Keratinocyte (primary cell): ENCODE data around the gene ABLIM1. TPM values are rescaled to one million over a fixed set of nuclear protein-coding genes. Genes with fewer than 3 reads are reported as not detected.

ENCODE experiments used
- DNase-seq: peaks from one replicate; pipeline ENCODE4 v3.0.0-alpha.2; 2011; ENCODE audit warnings: low read depth, missing footprints, low spot score
- FAIRE-seq: peaks from 2 replicates; lab custom pipeline; 2011; peaks lifted over from hg19 to GRCh38; lab: Jason Lieb, UNC
- H2AFZ ChIP-seq: 2 replicates; pipeline ENCODE4 v1.6.0; 2012; ENCODE audit warnings: low read length, control low read depth, inconsistent platforms; ENCODE audit not compliant: control insufficient read depth
- H3K27ac ChIP-seq: 2 replicates; pipeline ENCODE4 v1.5.1; 2011; ENCODE audit warnings: low read length; ENCODE audit not compliant: control insufficient read depth, insufficient read depth
- H3K27me3 ChIP-seq: 3 replicates; pipeline ENCODE4 v1.6.0; 2011; ENCODE audit warnings: low read length; ENCODE audit not compliant: control insufficient read depth, insufficient read depth; ENCODE audit errors: extremely low read depth
- H3K36me3 ChIP-seq, 2 experiments: 2 replicates in 1 of 2; 3 replicates in 1 of 2; pipeline ENCODE4 v1.5.1; 2011; ENCODE audit warnings: low read length in 2 of 2, mild to moderate bottlenecking in 1 of 2; ENCODE audit not compliant: control insufficient read depth in 2 of 2, insufficient read depth in 2 of 2; ENCODE audit errors: extremely low read depth in 1 of 2
- H3K4me1 ChIP-seq: 3 replicates; pipeline ENCODE4 v1.5.1; 2011; ENCODE audit warnings: low read length; ENCODE audit not compliant: control insufficient read depth, insufficient read depth; ENCODE audit errors: extremely low read depth
- H3K4me2 ChIP-seq: 3 replicates; pipeline ENCODE4 v1.6.0; 2011; ENCODE audit warnings: low read depth, low read length; ENCODE audit not compliant: control insufficient read depth, insufficient read depth; ENCODE audit errors: extremely low read depth
- H3K4me3 ChIP-seq, 3 experiments: fragments of 200-600 bp in 1 of 3; sonication (generic) in 1 of 3; 2 replicates in 2 of 3; 3 replicates in 1 of 3; pipeline ENCODE4 v1.5.1; 2011 to 2016; ENCODE audit warnings: low read length in 3 of 3, mild to moderate bottlenecking in 3 of 3, control low read depth in 2 of 3, inconsistent platforms in 1 of 3, low read depth in 1 of 3, mixed read lengths in 1 of 3, mixed run types in 1 of 3, moderate library complexity in 1 of 3; ENCODE audit not compliant: control insufficient read depth in 2 of 3, insufficient read depth in 2 of 3; ENCODE audit errors: extremely low read depth in 1 of 3
- H3K79me2 ChIP-seq: 2 replicates; pipeline ENCODE4 v1.6.0; 2012; ENCODE audit warnings: low read length; ENCODE audit not compliant: control insufficient read depth, insufficient read depth
- H3K9ac ChIP-seq: 3 replicates; pipeline ENCODE4 v1.6.0; 2011; ENCODE audit warnings: low read length; ENCODE audit not compliant: control insufficient read depth, insufficient read depth; ENCODE audit errors: extremely low read depth
- H3K9me1 ChIP-seq: 3 replicates; pipeline ENCODE4 v1.6.0; 2011; ENCODE audit warnings: low read length; ENCODE audit not compliant: control insufficient read depth, insufficient read depth; ENCODE audit errors: extremely low read depth
- H3K9me3 ChIP-seq: 2 replicates; pipeline ENCODE4 v1.5.1; 2012; ENCODE audit warnings: low read depth, low read length; ENCODE audit not compliant: control insufficient read depth
- H4K20me1 ChIP-seq: 3 replicates; pipeline ENCODE4 v1.6.0; 2011; ENCODE audit warnings: low read length; ENCODE audit not compliant: control insufficient read depth, insufficient read depth; ENCODE audit errors: extremely low read depth
- EZH2 ChIP-seq: IDR thresholded peaks from one replicate; pipeline ENCODE4 v1.6.1; 2012; ENCODE audit warnings: inconsistent platforms, mild to moderate bottlenecking, low read length, moderate library complexity
- dilution Hi-C: fragments of 300-500 bp; cut with MboI; formaldehyde crosslinking; loops from one replicate; pipeline ENCODE4 v1.7.0; 2020; ENCODE audit warnings: low sequenced_read_pairs; ENCODE audit not compliant: extremely low pct_ligation_motif_present
- polyA plus RNA-seq, 5 experiments: library from polyadenylated mRNA; depleted of rRNA in 3 of 5; stranded (reverse) in 3 of 5; stranded (forward) in 1 of 5; unstranded in 1 of 5; fragments of >200 nt; gene quantifications; 1 replicate in 1 of 5; 2 replicates in 3 of 5; 3 replicates in 1 of 5; pipeline versions ENCODE4 v1.2.1 to v1.2.3, GENCODE V29; 2011 to 2012; ENCODE audit warnings: missing spikeins in 2 of 5, low read depth in 1 of 5, low replicate concordance in 1 of 5
- TF ChIP-seq, protein P1 (sequence below), 3 experiments: IDR thresholded peaks in 1 of 3; conservative IDR thresholded peaks in 1 of 3; optimal IDR thresholded peaks in 1 of 3; 2 replicates in 2 of 3; 3 replicates in 1 of 3; pipeline versions ENCODE3 to v1.5.1; 2011; ENCODE audit warnings: low read length in 3 of 3, mild to moderate bottlenecking in 3 of 3, moderate library complexity in 2 of 3, control low read depth in 1 of 3, inconsistent platforms in 1 of 3; ENCODE audit not compliant: insufficient read depth in 2 of 3; ENCODE audit errors: extremely low read depth in 1 of 3

ABLIM1 gene
- polyA plus RNA-seq, 1 donor (not counting 4 experiments of a cell fraction or from before 2014, with no cell fraction given), result 55.2 TPM

DNA sequence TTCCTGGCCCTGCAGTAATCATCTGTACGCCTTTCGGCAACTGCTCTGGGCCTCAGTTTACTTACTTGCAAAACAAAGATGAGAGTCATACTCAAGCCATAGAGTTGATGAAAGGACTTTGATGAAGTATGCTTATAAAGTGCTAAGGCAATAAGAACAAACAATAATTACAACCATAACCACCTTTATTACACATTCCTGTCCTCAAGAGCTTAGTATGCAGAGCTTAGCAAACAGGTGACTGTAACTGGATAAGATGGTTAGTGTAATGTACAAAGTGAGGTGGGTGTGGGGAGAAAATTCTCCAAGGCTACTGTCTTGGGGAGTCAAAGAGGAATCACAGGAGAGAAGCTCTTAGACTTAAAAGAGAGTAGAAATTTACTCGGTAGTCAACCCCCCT is 136.8 kb downstream of the ABLIM1 start:
- H2AFZ ChIP-seq, result no peak overlapping the region
- no peak overlapping the region for H3K9ac ChIP-seq
- H4K20me1 ChIP-seq, result no peaks in the 10 kb centered on the region
- H3K4me1 ChIP-seq, result peaks cover 33% of the 10 kb centered on the region
- FAIRE-seq, result no peak
- H3K36me3 ChIP-seq, result peaks cover 0 to 1% of the 10 kb centered on the region in 2 experiments
- H3K4me3 ChIP-seq, result no peak overlapping the region
- dilution Hi-C loops, result no loop called here
- H3K79me2 ChIP-seq, result peaks cover 33% of the 10 kb centered on the region
- no peak overlapping the region for H3K27ac ChIP-seq
- H3K9me3 ChIP-seq, result no peaks in the 10 kb centered on the region
- H3K4me2 ChIP-seq, result no peak overlapping the region
- no peaks in the 10 kb centered on the region for H3K27me3 ChIP-seq
- H3K9me1 ChIP-seq, result no peaks in the 10 kb centered on the region
- no peak for TF ChIP-seq EZH2
- TF ChIP-seq, protein P1, sequence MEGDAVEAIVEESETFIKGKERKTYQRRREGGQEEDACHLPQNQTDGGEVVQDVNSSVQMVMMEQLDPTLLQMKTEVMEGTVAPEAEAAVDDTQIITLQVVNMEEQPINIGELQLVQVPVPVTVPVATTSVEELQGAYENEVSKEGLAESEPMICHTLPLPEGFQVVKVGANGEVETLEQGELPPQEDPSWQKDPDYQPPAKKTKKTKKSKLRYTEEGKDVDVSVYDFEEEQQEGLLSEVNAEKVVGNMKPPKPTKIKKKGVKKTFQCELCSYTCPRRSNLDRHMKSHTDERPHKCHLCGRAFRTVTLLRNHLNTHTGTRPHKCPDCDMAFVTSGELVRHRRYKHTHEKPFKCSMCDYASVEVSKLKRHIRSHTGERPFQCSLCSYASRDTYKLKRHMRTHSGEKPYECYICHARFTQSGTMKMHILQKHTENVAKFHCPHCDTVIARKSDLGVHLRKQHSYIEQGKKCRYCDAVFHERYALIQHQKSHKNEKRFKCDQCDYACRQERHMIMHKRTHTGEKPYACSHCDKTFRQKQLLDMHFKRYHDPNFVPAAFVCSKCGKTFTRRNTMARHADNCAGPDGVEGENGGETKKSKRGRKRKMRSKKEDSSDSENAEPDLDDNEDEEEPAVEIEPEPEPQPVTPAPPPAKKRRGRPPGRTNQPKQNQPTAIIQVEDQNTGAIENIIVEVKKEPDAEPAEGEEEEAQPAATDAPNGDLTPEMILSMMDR (optimal IDR thresholded peaks at IDR 0.05 in 1 of 3, IDR thresholded peaks at IDR 0.05 in 1 of 3, conservative IDR thresholded peaks at IDR 0.05 in 1 of 3; ENCODE audit: extremely low read depth in 1 of 3, insufficient read depth in 2 of 3, low read length in 3 of 3), result no peak
- no peak for DNase-seq

DNA sequence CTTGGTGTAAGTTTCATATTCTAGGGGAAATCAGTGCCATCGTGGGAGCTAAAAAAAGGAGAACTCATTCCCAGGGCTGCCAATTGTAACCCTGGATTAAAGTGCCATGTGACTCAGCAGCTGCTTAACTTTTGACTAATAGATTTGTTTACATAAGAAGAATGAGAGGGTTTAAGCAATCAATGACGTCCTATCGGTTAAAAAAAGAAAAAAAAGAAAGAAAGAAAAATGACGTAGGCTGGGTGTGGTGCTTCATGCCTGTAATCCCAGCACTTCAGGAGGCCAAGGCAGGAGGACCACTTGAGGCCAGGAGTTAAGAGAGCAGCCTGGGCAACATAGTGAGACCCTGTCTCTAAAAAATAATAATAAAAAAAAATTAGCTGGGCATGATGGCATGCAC is 137.6 kb downstream of the ABLIM1 start:
- FAIRE-seq (peak; percentile 68), DNase-seq (no peak)
- H3K4me2 ChIP-seq, result peak overlapping the region; percentile 77
- peaks cover 33% of the 10 kb centered on the region for H3K79me2 ChIP-seq
- H3K27ac ChIP-seq, result peak overlapping the region; percentile 96
- dilution Hi-C loops, result no loop called here
- no peak overlapping the region for H2AFZ ChIP-seq
- peaks cover 0 to 1% of the 10 kb centered on the region in 2 experiments for H3K36me3 ChIP-seq
- H3K9me1 ChIP-seq, result no peaks in the 10 kb centered on the region
- TF ChIP-seq EZH2, result no peak
- TF ChIP-seq, protein P1 (optimal IDR thresholded peaks at IDR 0.05 in 1 of 3, IDR thresholded peaks at IDR 0.05 in 1 of 3, conservative IDR thresholded peaks at IDR 0.05 in 1 of 3; ENCODE audit: extremely low read depth in 1 of 3, insufficient read depth in 2 of 3, low read length in 3 of 3), result no peak
- peaks cover 32% of the 10 kb centered on the region for H3K4me1 ChIP-seq
- H3K27me3 ChIP-seq, result no peaks in the 10 kb centered on the region
- H3K9me3 ChIP-seq, result no peaks in the 10 kb centered on the region
- peak overlapping the region; percentile 62 for H3K9ac ChIP-seq
- no peaks in the 10 kb centered on the region for H4K20me1 ChIP-seq
- no peak overlapping the region for H3K4me3 ChIP-seq
